Esophagus muscularis mucosa (tissue), 4 donors: ENCODE measurements around the gene RBBP4. TPM values are rescaled to one million over a fixed set of nuclear protein-coding genes. Genes with fewer than 3 reads are reported as not detected.
"Not testable (repeated sequence)": the region's sequence is repeated elsewhere in the genome, so short reads cannot be mapped to it uniquely, and the experiment has no call there.

Experiments used
- DNase-seq: peaks from one replicate; pipeline ENCODE4 v3.0.0-alpha.2; 2017; ENCODE audit errors: extremely low spot score
- H3K27ac ChIP-seq, 4 donors: fragments of 200-600 bp; sonication (generic); replicated peaks in 1 of 4; 1 replicate in 3 of 4; 2 replicates in 1 of 4; pipeline ENCODE4 v1.5.1; 2016 to 2019; ENCODE audit warnings: mild to moderate bottlenecking in 1 of 4
- H3K27me3 ChIP-seq, 4 donors: fragments of 200-600 bp; sonication (generic); one replicate each; pipeline versions ENCODE4 v1.5.1 to v1.6.0; 2016 to 2019
- H3K36me3 ChIP-seq, 4 donors: fragments of 200-600 bp; sonication (generic); one replicate each; pipeline ENCODE4 v1.5.1; 2016 to 2019
- H3K4me1 ChIP-seq, 4 donors: fragments of 200-600 bp; sonication (generic); one replicate each; pipeline ENCODE4 v1.5.1; 2016 to 2019
- H3K4me3 ChIP-seq, 4 donors: fragments of 200-600 bp; sonication (generic); 1 replicate in 2 of 4; 2 replicates in 2 of 4; pipeline ENCODE4 v1.5.1; 2016 to 2019; ENCODE audit warnings: mild to moderate bottlenecking in 4 of 4, moderate library complexity in 1 of 4
- H3K9me3 ChIP-seq, 4 donors: fragments of 200-600 bp; sonication (generic); 1 replicate in 3 of 4; 2 replicates in 1 of 4; pipeline ENCODE4 v1.5.1; 2016 to 2019
- CTCF ChIP-seq, 3 experiments: fragments of 200-600 bp in 2 of 3; fragments of 450-650 bp in 1 of 3; sonication (generic) in 2 of 3; IDR thresholded peaks; one replicate each; pipeline ENCODE4 v1.5.1; 2017 to 2019; ENCODE audit warnings: antibody characterized with exemption in 3 of 3, mild to moderate bottlenecking in 2 of 3, moderate library complexity in 1 of 3
- EP300 ChIP-seq: sonication (generic); formaldehyde crosslinking; IDR thresholded peaks from one replicate; pipeline ENCODE4 v1.6.1; 2017; ENCODE audit warnings: antibody characterized with exemption
- POLR2A ChIP-seq: fragments of 450-650 bp; IDR thresholded peaks from one replicate; pipeline ENCODE4 v1.6.1; 2017; ENCODE audit warnings: antibody characterized with exemption, moderate library complexity, mild to moderate bottlenecking, low read depth
- POLR2AphosphoS5 ChIP-seq, 2 donors: sonication (generic); formaldehyde crosslinking; IDR thresholded peaks; one replicate each; pipeline ENCODE4 v1.6.1; 2017; ENCODE audit warnings: antibody characterized with exemption in 2 of 2
- WGBS: methylation state at CpG from one replicate; pipeline ENCODE4 v1.1.5; 2018; 5-methylcytosine and 5-hydroxymethylcytosine counted together
- intact Hi-C: fragments of 100-400 bp; cut with DNase I; formaldehyde crosslinking; loops from one replicate; pipeline ENCODE4 v1.15.1; 2023
- total RNA-seq, 4 donors: library from RNA; depleted of rRNA; stranded (reverse); fragments of >200 nt; gene quantifications; one replicate each; pipeline versions ENCODE4 v1.1.0 to v1.2.1, GENCODE V29; 2016

RBBP4 gene
- total RNA-seq, 4 donors from 2014 or later = 83.0 to 98.8 (median 92.2) TPM

- Histone ChIP-seq H3K4me1 (peaks cover 33 to 64% (median 54%) of the 10 kb centered on the region in 4 donors), H3K9me3 (no peaks in the 10 kb centered on the region), H3K27me3 (no peaks in the 10 kb centered on the region), H3K4me3 (no peak overlapping the region), H3K27ac (peak overlapping the region; percentile 94 to 99 (median 98)), H3K36me3 (no peaks in the 10 kb centered on the region)
- intact Hi-C loops = loop anchor here (5.0 kb wide), 1 partner anchor 53 kb away; the partner anchor contains the start of genes RBBP4 and ZBTB8OS
- TF ChIP-seq POLR2AphosphoS5 (IDR thresholded peaks at IDR 0.05) (no peak), CTCF (IDR thresholded peaks at IDR 0.05) (no peak), EP300 (no peak), POLR2A (no peak)
- DNase-seq = no peak
- 79% methylated on average over 7 of the region's 7 CpGs for WGBS
Measured at GRCh38 chr1:32705516-32705915, 54.5 kb downstream of the RBBP4 start.

DNA sequence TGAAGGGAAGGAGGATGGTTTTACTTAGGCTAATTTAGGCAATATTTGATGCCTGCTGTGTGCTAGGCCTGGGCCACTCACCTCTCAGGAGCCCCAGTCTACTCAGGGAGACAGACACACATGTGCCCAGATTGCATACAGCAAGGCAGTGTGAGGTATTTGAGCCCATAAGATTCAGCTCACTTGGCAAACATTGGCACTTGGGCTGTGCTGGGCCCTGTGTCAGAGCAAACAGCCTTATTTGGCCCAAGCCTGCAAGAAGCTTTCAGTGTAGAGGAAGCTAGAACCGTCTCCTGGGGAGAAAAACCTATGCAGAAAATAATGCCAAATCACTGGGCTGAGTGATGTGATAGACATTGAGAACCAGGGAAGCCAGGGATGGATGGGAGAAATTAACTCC is 55.5 kb downstream of the RBBP4 start:
- H3K4me1 ChIP-seq = peaks cover 27 to 55% (median 44%) of the 10 kb centered on the region in 4 donors
- H3K27ac ChIP-seq = peak overlapping the region; percentile 94 to 99 (median 98)
- no peak overlapping the region for H3K4me3 ChIP-seq
- WGBS = 36% methylated on average over 1 of the region's 1 CpG
- intact Hi-C loops = loop anchor here (5.0 kb wide), 1 partner anchor 54 kb away; the partner anchor contains the start of genes RBBP4 and ZBTB8OS
- no peak for TF ChIP-seq POLR2A
- TF ChIP-seq POLR2AphosphoS5 (IDR thresholded peaks at IDR 0.05) = peak; percentile 19 to 26
- H3K27me3 ChIP-seq = no peaks in the 10 kb centered on the region
- no peaks in the 10 kb centered on the region for H3K36me3 ChIP-seq
- H3K9me3 ChIP-seq = no peaks in the 10 kb centered on the region
- no peak for DNase-seq

GRCh38 chr1:32709075-32709474 is 58.1 kb downstream of the RBBP4 start:
- no peak for TF ChIP-seq EP300
- TF ChIP-seq POLR2AphosphoS5 (IDR thresholded peaks at IDR 0.05) = no peak
- TF ChIP-seq POLR2A = no peak
- TF ChIP-seq CTCF (IDR thresholded peaks at IDR 0.05) = no peak
- no peak for DNase-seq
- no peak overlapping the region for H3K4me3 ChIP-seq
- H3K4me1 ChIP-seq = peaks cover 9 to 41% (median 34%) of the 10 kb centered on the region in 4 donors
- H3K36me3 ChIP-seq = no peaks in the 10 kb centered on the region
- H3K27me3 ChIP-seq = no peaks in the 10 kb centered on the region
- H3K9me3 ChIP-seq = no peaks in the 10 kb centered on the region
- peak overlapping the region in 1 of 4 donors; percentile 6 for H3K27ac ChIP-seq
- WGBS = 85% methylated on average over 2 of the region's 2 CpGs
- intact Hi-C loops = loop anchor here (5.0 kb wide), 1 partner anchor 57 kb away; the partner anchor contains the start of genes RBBP4 and ZBTB8OS

GRCh38 chr1:32709476-32709875 is 58.5 kb downstream of the RBBP4 start:
- Histone ChIP-seq H3K27me3 (no peaks in the 10 kb centered on the region), H3K9me3 (no peaks in the 10 kb centered on the region), H3K36me3 (no peaks in the 10 kb centered on the region), H3K4me1 (peaks cover 5 to 37% (median 30%) of the 10 kb centered on the region in 4 donors), H3K27ac (peak overlapping the region in 1 of 4 donors; percentile 6), H3K4me3 (no peak overlapping the region)
- TF ChIP-seq POLR2AphosphoS5 (IDR thresholded peaks at IDR 0.05) (no peak), POLR2A (no peak), CTCF (IDR thresholded peaks at IDR 0.05) (no peak), EP300 (no peak)
- 82% methylated on average over 4 of the region's 5 CpGs for WGBS
- no peak for DNase-seq
- intact Hi-C loops = loop anchor here (5.0 kb wide), 1 partner anchor 57 kb away; the partner anchor contains the start of genes RBBP4 and ZBTB8OS

DNA sequence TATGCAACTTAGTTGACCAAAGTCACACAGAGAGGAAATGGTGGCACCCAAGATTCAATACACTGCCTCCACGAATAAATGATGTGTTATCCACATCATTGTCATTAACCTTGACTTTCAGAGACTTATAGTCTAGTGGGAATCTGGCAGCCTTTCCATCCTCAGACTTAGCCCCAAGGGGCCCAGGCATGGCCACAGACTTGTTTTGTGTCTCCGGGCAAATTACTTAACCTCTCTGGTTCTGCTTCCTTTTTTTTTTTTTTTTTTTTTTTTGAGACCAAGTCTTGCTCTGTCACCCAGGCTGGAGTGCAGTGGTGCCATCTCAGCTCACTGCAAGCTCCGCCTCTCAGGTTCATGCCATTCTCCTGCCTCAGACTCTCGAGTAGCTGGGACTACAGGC is 60.2 kb downstream of the RBBP4 start:
- not testable (repeated sequence) for H3K4me3 ChIP-seq, DNase-seq, H3K9me3 ChIP-seq, H3K36me3 ChIP-seq, H3K27ac ChIP-seq, H3K27me3 ChIP-seq
- intact Hi-C loops = loop anchor here (10.0 kb wide), 2 partner anchors 164 to 374 kb away; partner anchors contain the start of genes AZIN2 and FNDC5
- peaks cover 4 to 19% (median 16%) of the 10 kb centered on the region in 4 donors for H3K4me1 ChIP-seq
- WGBS = 82% methylated on average over 4 of the region's 4 CpGs

DNA sequence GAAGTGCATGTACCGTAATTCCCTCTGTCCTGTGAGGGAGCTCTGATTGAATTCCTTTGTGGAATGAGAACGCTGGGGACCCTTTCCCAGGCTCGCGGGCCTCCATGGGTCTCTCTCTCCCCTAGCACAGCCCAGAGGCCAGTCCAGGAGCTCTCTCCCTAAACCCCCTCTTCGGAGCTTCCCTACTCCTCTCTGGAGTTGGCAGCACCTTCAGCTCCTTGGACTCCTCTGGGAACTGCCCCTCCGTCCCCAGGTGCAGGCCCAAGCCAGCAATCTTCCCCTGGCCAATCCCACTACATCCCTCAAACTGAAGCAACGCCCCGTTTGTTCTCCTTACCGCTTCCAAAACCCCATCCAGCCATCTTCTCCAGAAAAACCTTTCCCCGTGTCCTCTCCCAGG is 62.1 kb downstream of the RBBP4 start:
- H3K4me1 ChIP-seq = peaks cover 4 to 18% (median 9%) of the 10 kb centered on the region in 4 donors
- no peak for TF ChIP-seq EP300
- no peak for TF ChIP-seq POLR2A
- TF ChIP-seq CTCF (IDR thresholded peaks at IDR 0.05) = no peak
- TF ChIP-seq POLR2AphosphoS5 (IDR thresholded peaks at IDR 0.05) = no peak
- no peak overlapping the region for H3K4me3 ChIP-seq
- H3K27me3 ChIP-seq = no peaks in the 10 kb centered on the region
- DNase-seq = no peak
- WGBS = 93% methylated on average over 10 of the region's 10 CpGs
- no peaks in the 10 kb centered on the region for H3K36me3 ChIP-seq
- no peak overlapping the region for H3K27ac ChIP-seq
- no peaks in the 10 kb centered on the region for H3K9me3 ChIP-seq
- intact Hi-C loops = loop anchor here (10.0 kb wide), 2 partner anchors 162 to 372 kb away; partner anchors contain the start of genes AZIN2 and FNDC5
